NCI-H226 (cell line): ENCODE data around the gene DGKI.

Source experiments
- DNase-seq: peaks from one replicate; pipeline ENCODE4 v3.0.0-alpha.2; 2015

The DGKI gene

GRCh38 chr7:137846827-137847567 is at the start of gene DGKI:
Gene DGKI, minus strand, starts transcription at chr7:137846974.
- no peak for DNase-seq

- no peak for DNase-seq
These were observed 48.8 kb upstream of the DGKI start for GRCh38 chr7:137895301-137896221.

- no peak for DNase-seq
These were observed 46.5 kb upstream of the DGKI start for GRCh38 chr7:137893143-137893742.

GRCh38 chr7:137891016-137891655 is 44.4 kb upstream of the DGKI start:
- no peak for DNase-seq

- DNase-seq = no peak
These were observed 43.7 kb upstream of the DGKI start for GRCh38 chr7:137890449-137890921.

- no peak for DNase-seq
These were observed 41.5 kb upstream of the DGKI start for GRCh38 chr7:137888241-137888640.

- DNase-seq = no peak
These were observed 40.0 kb upstream of the DGKI start for GRCh38 chr7:137886746-137887145.

- DNase-seq = no peak
These were observed 39.5 kb upstream of the DGKI start for GRCh38 chr7:137886281-137886680.

- DNase-seq = no peak
These were observed 38.9 kb upstream of the DGKI start for GRCh38 chr7:137885678-137886077.

- peak; percentile 20 for DNase-seq
These were observed 36.0 kb upstream of the DGKI start for GRCh38 chr7:137882806-137883205.

GRCh38 chr7:137882261-137882668 is 35.5 kb upstream of the DGKI start:
- DNase-seq = peak; percentile 100

- DNase-seq = no peak
These were observed 35.0 kb upstream of the DGKI start for GRCh38 chr7:137881607-137882260.

GRCh38 chr7:137880432-137880831 is 33.7 kb upstream of the DGKI start:
- peak; percentile 23 for DNase-seq

GRCh38 chr7:137879357-137880158 is 32.8 kb upstream of the DGKI start:
- no peak for DNase-seq

- DNase-seq = no peak
These were observed 31.7 kb upstream of the DGKI start for GRCh38 chr7:137878333-137878961.

- DNase-seq = no peak
These were observed 30.4 kb upstream of the DGKI start for GRCh38 chr7:137877027-137877675.

GRCh38 chr7:137875746-137876145 is 29.0 kb upstream of the DGKI start:
- no peak for DNase-seq

GRCh38 chr7:137873979-137874777 is 27.4 kb upstream of the DGKI start:
- DNase-seq = no peak

- DNase-seq = no peak
These were observed 26.8 kb upstream of the DGKI start for GRCh38 chr7:137873524-137873923.
